MCF 10A (cell line): ENCODE results near the gene ERC2. TPM values are rescaled to one million over a fixed set of nuclear protein-coding genes. Genes with fewer than 3 reads are reported as not detected.

ENCODE experiments used
- BruUV-seq: library from RNA; stranded (reverse); fragments of 400-500 nt; replicated peaks from 2 replicates; lab custom pipeline; 2021; lab: Mats Ljungman, UMichigan
- CTCF ChIA-PET: fragments of 300-600 bp; sonication (Branson Sonifier 250); formaldehyde crosslinking; extraction: SDS; loops from one replicate; lab custom pipeline; 2021; ENCODE audit warnings: antibody characterized with exemption, inconsistent platforms; lab: Yijun Ruan, JAX
- POLR2A ChIA-PET: fragments of 300-600, 350-650 bp; sonication (Branson Sonifier 250); formaldehyde crosslinking; extraction: SDS; loops from one replicate; lab custom pipeline; 2020; ENCODE audit warnings: antibody characterized with exemption, inconsistent platforms; lab: Yijun Ruan, JAX
- DNase-seq: peaks from one replicate; pipeline ENCODE4 v3.0.0-alpha.2; 2018; ENCODE audit not compliant: unreplicated experiment
- H3K27ac Mint-ChIP-seq: one replicate; pipeline ENCODE4 v1.8.0; 2022; ENCODE audit warnings: mild to moderate bottlenecking, low read depth, mixed read lengths; ENCODE audit not compliant: unreplicated experiment
- H3K27me3 Mint-ChIP-seq: one replicate; pipeline ENCODE4 v1.8.0; 2022; ENCODE audit warnings: mixed read lengths; ENCODE audit not compliant: insufficient read depth, unreplicated experiment
- H3K36me3 Mint-ChIP-seq: one replicate; pipeline ENCODE4 v1.8.0; 2022; ENCODE audit warnings: mild to moderate bottlenecking, moderate library complexity, mixed read lengths; ENCODE audit not compliant: insufficient read depth, unreplicated experiment
- H3K4me1 Mint-ChIP-seq: one replicate; pipeline ENCODE4 v1.8.0; 2022; ENCODE audit warnings: mixed read lengths; ENCODE audit not compliant: insufficient read depth, unreplicated experiment
- H3K4me3 Mint-ChIP-seq: one replicate; pipeline ENCODE4 v1.8.0; 2022; ENCODE audit warnings: mild to moderate bottlenecking, moderate library complexity, mixed read lengths; ENCODE audit not compliant: unreplicated experiment
- H3K9me3 Mint-ChIP-seq: one replicate; pipeline ENCODE4 v1.8.0; 2022; ENCODE audit warnings: mixed read lengths; ENCODE audit not compliant: unreplicated experiment
- CTCF ChIP-seq: fragments of 200-600 bp; IDR thresholded peaks from one replicate; pipeline ENCODE4 v1.8.0; 2022; ENCODE audit warnings: antibody characterized with exemption, mild to moderate bottlenecking; ENCODE audit not compliant: unreplicated experiment
- intact Hi-C: fragments of 100-400 bp; cut with micrococcal nuclease; formaldehyde crosslinking; loops from 2 replicates; pipeline ENCODE4 v1.14.1; 2022
- total RNA-seq: library from RNA; stranded (reverse); gene quantifications from 2 replicates; pipeline ENCODE4 v1.2.3, GENCODE V29; 2022

Gene ERC2
- total RNA-seq, 1 experiment from 2014 or later, result 0.42 TPM

- ChIA-PET CTCF (interaction anchor here (0.6 kb wide), 2 partner anchors 251 to 816 kb away, joined by 3 to 6 read pairs; no protein-coding TSS in a partner anchor), POLR2A (interaction anchor here (0.6 kb wide), 1 partner anchor 15 kb away, joined by 3 read pairs; no protein-coding TSS in a partner anchor)
- no peak for DNase-seq
- Mint-ChIP-seq H3K4me3 (no peak overlapping the region), H3K36me3 (no peaks in the 10 kb centered on the region), H3K9me3 (no peaks in the 10 kb centered on the region), H3K27me3 (peaks cover 26% of the 10 kb centered on the region), H3K27ac (no peak overlapping the region), H3K4me1 (no peaks in the 10 kb centered on the region)
- TF ChIP-seq CTCF, result no peak
- intact Hi-C loops, result no loop called here
- no TSS peak for BruUV-seq
Measured at GRCh38 chr3:55647670-55648069, 820.6 kb downstream of the ERC2 start.

- no peaks in the 10 kb centered on the region for H3K4me1 Mint-ChIP-seq
- ChIA-PET CTCF (interaction anchor here (0.6 kb wide), 1 partner anchor 250 kb away, joined by 3 read pairs; no protein-coding TSS in a partner anchor), POLR2A (interaction anchor here (0.6 kb wide), 1 partner anchor 15 kb away, joined by 3 read pairs; no protein-coding TSS in a partner anchor)
- intact Hi-C loops, result no loop called here
- H3K9me3 Mint-ChIP-seq, result no peaks in the 10 kb centered on the region
- H3K27ac Mint-ChIP-seq, result no peak overlapping the region
- BruUV-seq, result no TSS peak
- DNase-seq, result no peak
- peaks cover 26% of the 10 kb centered on the region for H3K27me3 Mint-ChIP-seq
- H3K36me3 Mint-ChIP-seq, result no peaks in the 10 kb centered on the region
- H3K4me3 Mint-ChIP-seq, result no peak overlapping the region
- no peak for TF ChIP-seq CTCF
Measured at GRCh38 chr3:55647063-55647462, 821.2 kb downstream of the ERC2 start.

GRCh38 chr3:55646121-55646520, 822.1 kb downstream of the ERC2 start:
- Mint-ChIP-seq H3K4me3 (no peak overlapping the region), H3K9me3 (no peaks in the 10 kb centered on the region), H3K27ac (no peak overlapping the region), H3K27me3 (peaks cover 26% of the 10 kb centered on the region), H3K36me3 (no peaks in the 10 kb centered on the region), H3K4me1 (no peaks in the 10 kb centered on the region)
- intact Hi-C loops, result no loop called here
- TF ChIP-seq CTCF, result no peak
- ChIA-PET POLR2A (no interaction called here), CTCF (no interaction called here)
- no peak for DNase-seq
- no TSS peak for BruUV-seq

GRCh38 chr3:55645422-55645821, 822.8 kb downstream of the ERC2 start:
- H3K9me3 Mint-ChIP-seq, result no peaks in the 10 kb centered on the region
- CTCF ChIA-PET, result no interaction called here
- H3K36me3 Mint-ChIP-seq, result no peaks in the 10 kb centered on the region
- peaks cover 26% of the 10 kb centered on the region for H3K27me3 Mint-ChIP-seq
- intact Hi-C loops, result no loop called here
- no peak for TF ChIP-seq CTCF
- DNase-seq, result no peak
- BruUV-seq, result no TSS peak
- H3K4me3 Mint-ChIP-seq, result no peak overlapping the region
- H3K4me1 Mint-ChIP-seq, result peaks cover 1% of the 10 kb centered on the region
- POLR2A ChIA-PET, result no interaction called here
- no peak overlapping the region for H3K27ac Mint-ChIP-seq
